HPDE6-E6E7 (cell line): ENCODE data around the gene KLHL41.
A peak's percentile ranks its signal among the peaks of the same experiment; 100 is the strongest.
"Not testable (repeated sequence)": the region's sequence is repeated elsewhere in the genome, so short reads cannot be mapped to it uniquely, and the experiment has no call there.

Experiments
- DNase-seq: peaks from one replicate; pipeline ENCODE4 v3.0.0; 2011; ENCODE audit warnings: missing footprints; ENCODE audit errors: extremely low spot score

KLHL41 gene

DNA sequence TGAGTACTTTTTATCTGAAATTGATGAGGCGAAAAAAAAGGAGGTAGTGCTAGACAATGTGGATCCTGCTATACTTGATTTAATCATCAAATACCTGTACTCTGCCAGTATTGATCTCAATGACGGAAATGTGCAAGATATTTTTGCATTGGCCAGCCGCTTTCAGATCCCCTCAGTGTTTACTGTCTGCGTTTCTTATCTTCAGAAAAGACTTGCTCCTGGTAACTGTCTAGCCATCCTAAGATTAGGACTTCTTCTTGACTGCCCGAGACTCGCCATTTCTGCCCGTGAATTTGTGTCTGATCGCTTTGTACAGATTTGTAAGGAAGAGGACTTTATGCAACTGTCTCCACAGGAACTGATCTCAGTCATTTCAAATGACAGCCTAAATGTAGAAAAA, 453 bp downstream of the KLHL41 start:
- DNase-seq: no peak

GRCh38 chr2:169510496-169510895, 994 bp downstream of the KLHL41 start:
- no peak for DNase-seq

DNA sequence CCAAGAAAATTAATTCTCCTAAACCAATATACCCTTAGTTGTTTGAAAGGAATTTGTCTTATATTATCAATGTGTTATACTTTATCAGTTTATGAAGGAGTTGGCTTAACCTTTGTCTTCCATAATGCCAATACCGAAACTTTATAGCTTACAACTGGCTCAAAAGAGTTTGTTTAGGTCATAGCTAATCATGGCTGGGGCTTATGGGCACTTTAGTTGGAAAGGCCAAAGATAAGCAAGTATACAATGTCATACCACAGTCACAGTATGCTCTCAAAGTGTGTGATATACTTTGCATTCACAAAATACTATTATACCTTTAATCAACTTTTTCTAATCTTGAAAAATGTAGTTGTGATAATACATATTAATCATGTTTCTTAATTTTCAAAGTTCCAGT, 2.3 kb downstream of the KLHL41 start:
- no peak for DNase-seq

- DNase-seq: no peak
Observed at GRCh38 chr2:169512525-169512924, 3.0 kb downstream of the KLHL41 start.

DNA sequence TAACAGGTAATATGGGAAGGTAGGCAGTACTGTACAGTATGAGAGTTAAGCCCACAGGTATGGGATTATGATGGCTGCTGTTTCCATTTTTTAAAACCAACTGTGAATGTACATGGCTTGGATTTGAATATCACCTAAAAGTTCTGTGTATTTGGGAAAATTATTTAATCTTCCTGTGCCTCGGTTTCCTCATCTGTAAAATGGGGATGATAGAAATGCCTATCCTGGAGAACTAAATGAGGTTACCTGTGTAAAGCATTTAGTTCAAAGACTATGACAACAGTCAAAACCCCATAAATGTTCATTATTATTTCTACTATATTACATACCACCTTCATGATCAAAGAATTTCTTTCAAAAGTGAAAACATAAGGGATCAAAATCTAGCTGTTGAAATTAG, 3.6 kb downstream of the KLHL41 start:
- DNase-seq: no peak

DNA sequence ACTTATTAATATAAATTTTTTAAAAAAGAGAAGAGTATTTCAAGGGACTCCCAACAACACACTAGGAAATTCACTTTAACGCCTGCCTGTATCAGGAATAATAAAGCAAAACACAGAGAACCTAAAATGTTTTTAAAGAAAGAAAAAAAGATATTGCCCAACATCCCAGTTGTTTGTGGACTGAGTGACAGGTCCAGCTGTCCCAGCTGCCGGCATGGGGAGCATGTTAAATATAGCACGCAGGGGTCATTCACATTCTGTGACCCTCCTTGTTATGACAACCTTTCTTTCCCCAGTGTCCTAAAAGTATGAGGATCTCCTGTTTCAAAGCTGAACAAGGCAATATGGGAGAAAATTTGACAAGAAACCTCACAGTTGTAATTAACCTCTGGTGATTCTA, 4.4 kb downstream of the KLHL41 start:
- no peak for DNase-seq

- not testable (repeated sequence) for DNase-seq
Observed at GRCh38 chr2:169514758-169515157, 5.3 kb downstream of the KLHL41 start.

GRCh38 chr2:169516488-169516995, 7.0 kb downstream of the KLHL41 start:
- DNase-seq: not testable (repeated sequence)

- no peak for DNase-seq
Observed at GRCh38 chr2:169520896-169521295, 11.4 kb downstream of the KLHL41 start.

DNA sequence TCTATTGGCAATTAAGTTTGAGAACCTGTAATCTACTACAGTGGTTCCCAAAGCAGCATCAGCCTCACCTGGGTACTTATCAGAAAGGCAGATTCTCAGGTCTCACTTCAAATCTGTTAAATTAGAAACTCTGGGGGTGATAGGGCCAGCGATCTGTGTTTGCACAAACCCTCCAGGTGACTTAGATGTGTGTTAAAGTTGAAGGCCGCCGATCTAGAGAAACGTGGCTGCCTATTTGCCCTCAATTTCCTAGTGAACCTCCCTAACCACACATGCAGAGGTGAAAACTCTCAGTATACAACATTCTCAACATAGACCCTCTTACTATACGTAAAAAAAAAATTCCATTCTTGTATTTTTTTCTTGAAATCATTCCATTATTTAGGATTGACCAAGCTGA, 14.2 kb downstream of the KLHL41 start:
- no peak for DNase-seq

DNA sequence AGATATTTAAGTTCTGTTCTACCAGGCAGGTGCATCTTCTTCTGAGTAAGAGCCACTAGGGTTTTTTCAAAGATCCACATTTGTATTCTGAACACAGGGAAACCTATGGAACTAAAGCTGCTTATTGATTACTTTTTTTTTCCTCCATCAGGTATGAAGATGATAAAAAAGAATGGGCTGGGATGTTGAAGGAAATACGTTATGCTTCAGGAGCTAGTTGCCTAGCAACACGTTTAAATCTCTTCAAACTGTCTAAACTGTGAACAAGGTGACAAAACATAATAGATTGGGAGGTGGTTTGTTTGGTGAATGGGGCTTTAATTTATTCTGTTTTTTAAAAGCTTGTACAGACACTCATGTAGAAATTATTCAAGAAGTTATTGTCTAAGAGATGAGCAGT, 15.9 kb downstream of the KLHL41 start:
- DNase-seq: no peak

GRCh38 chr2:169526451-169526850, 16.9 kb downstream of the KLHL41 start:
- no peak for DNase-seq

GRCh38 chr2:169528271-169528701, 18.8 kb downstream of the KLHL41 start:
- DNase-seq: peak; percentile 45

- not testable (repeated sequence) for DNase-seq
Observed at GRCh38 chr2:169539460-169539859, 30.0 kb downstream of the KLHL41 start.

GRCh38 chr2:169540146-169540545, 30.6 kb downstream of the KLHL41 start:
- DNase-seq: no peak

DNA sequence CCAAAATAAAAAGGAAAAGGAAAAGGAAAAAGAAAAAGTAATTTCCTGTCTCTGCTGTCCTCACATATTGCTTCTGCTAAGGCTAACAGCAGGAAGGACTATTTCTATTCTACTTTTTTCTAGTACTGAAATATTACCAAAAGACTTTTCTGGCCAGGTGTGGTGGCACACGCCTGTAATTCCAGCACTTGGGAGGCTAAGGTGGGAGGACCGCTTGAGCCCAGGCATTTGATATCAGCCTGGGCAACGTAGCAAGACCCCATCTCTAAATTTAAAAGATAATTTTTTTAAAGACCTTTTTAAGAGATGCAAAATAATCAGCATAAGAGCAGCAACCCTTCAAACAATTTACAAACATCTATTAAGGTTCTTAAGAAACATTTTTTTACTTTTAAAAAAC, 32.9 kb downstream of the KLHL41 start:
- no peak for DNase-seq

DNA sequence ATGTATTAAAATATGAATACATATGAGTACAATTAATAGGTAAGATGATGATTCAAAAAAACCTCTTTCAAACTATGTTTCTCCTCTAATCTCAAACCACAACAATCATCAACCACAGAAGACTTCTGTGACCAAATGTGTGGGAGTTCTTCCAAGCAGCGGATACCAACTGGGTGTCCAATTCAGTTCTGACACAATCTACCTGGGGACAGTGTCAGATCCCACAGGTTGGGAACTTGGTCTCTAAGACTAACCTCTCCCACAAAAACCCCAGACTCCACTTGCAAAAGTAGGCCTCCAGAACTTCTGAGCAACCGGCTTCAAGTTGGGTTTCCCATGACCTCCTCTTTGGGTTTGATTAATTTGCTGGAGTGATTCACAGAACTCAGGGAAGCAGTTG, 37.3 kb downstream of the KLHL41 start:
- DNase-seq: no peak

GRCh38 chr2:169561364-169561763, 51.9 kb downstream of the KLHL41 start:
- no peak for DNase-seq

- not testable (repeated sequence) for DNase-seq
Observed at GRCh38 chr2:169562084-169562483, 52.6 kb downstream of the KLHL41 start.

DNA sequence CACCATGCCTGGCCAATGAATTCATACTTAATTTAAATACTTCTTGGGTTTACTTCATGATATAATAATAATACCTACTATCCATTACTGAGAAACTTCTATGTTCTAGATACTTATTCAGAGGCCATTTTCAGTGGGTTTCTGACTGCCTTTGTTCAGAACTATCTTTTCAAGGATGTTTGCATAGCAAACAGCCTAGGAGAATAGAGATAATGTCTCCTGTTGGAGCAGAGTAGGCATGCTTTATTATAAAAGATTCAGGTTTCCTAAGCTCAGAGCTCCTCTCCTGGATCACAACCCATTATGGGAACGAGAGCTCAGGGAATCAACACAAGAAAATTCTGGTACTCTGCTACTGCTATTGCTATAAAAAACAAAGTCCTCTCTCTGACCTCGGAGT, 53.0 kb downstream of the KLHL41 start:
- no peak for DNase-seq

DNA sequence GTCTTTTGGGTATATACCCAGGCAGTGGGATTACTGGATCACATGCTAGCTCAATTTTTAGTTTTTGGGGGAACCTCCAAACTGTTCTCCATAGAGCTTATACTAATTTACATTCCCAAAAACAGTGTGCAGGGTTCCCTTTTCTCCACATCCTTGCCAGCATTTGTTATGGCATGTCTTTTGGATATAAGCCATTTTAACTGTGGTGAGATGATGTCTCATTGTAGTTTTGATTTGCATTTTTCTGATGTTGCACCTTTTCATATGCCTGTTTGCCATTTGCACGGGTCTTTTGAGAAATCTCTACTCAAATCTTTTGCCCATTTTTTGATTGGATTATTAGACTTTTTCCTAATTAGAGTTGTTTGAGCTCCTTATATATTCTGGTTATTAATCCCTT, 56.2 kb downstream of the KLHL41 start:
- no peak for DNase-seq

DNA sequence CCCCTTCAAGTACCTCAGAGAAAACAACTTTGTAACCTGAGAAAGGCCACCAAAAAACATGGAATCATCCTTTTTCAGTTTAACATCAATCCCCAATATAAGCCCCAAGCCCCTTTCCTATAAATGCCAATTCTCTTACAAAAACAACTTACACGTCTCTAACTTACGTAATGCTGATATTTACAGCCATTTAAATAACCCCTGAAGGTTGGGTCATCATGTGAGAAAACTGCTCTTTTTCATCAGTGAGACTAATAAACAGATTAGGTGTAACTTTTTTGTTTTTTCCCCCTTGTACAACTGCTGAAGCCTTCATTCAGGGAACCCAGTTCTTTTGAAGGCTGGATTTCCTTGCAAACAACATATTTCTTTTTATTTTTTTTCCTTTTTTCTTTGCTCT, 60.4 kb downstream of the KLHL41 start:
- no peak for DNase-seq

GRCh38 chr2:169570752-169571151, 61.2 kb downstream of the KLHL41 start:
- not testable (repeated sequence) for DNase-seq

- DNase-seq: no peak
Observed at GRCh38 chr2:169571571-169571970, 62.1 kb downstream of the KLHL41 start.

- DNase-seq: no peak
Observed at GRCh38 chr2:169572189-169572588, 62.7 kb downstream of the KLHL41 start.
